Mucosa of descending colon (tissue), 3 donors: ENCODE results near the gene AFG3L2. TPM values are rescaled to one million over a fixed set of nuclear protein-coding genes. Genes with fewer than 3 reads are reported as not detected.
A peak's percentile ranks its signal among the peaks of the same experiment; 100 is the strongest.

ENCODE experiments used
- ATAC-seq: fragments of 200-7000 bp; cut with Tn5 transposase; one replicate; pipeline ENCODE4 v1.9.1; 2020; ENCODE audit warnings: mild to moderate bottlenecking, moderate library complexity
- DNase-seq, 3 donors: peaks; one replicate each; pipeline ENCODE4 v3.0.0-alpha.2; 2020
- H3K36me3 ChIP-seq: fragments of 200-600 bp; one replicate; pipeline ENCODE4 v1.8.0; 2021; ENCODE audit warnings: low read depth, mild to moderate bottlenecking
- H3K4me1 ChIP-seq: fragments of 200-600 bp; one replicate; pipeline ENCODE4 v1.8.0; 2021; ENCODE audit warnings: low read depth, mild to moderate bottlenecking
- H3K4me3 ChIP-seq: fragments of 200-600 bp; one replicate; pipeline ENCODE4 v1.8.0; 2021; ENCODE audit warnings: mild to moderate bottlenecking
- H3K9me3 ChIP-seq: fragments of 200-600 bp; one replicate; pipeline ENCODE4 v1.8.0; 2021; ENCODE audit warnings: mild to moderate bottlenecking
- intact Hi-C, 2 donors: fragments of 100-400 bp; cut with DNase I in 1 of 2; cut with micrococcal nuclease in 1 of 2; formaldehyde crosslinking; loops; one replicate each; pipeline versions ENCODE4 v1.11.0 to v1.11.1; 2022; cut with DNase I, micrococcal nuclease
- total RNA-seq, 3 donors: library from RNA; stranded (reverse); fragmentation: NEBNext Ultra II Directional in 2 of 3; extraction: Animal tissue kit (Norgen Biotek cat#: 25700) in 2 of 3; gene quantifications; one replicate each; pipeline versions ENCODE4 v1.2.1 to v1.2.4, GENCODE V29; 2021 to 2023
- TF ChIP-seq, protein P1 (sequence below): fragments of 200-600 bp; IDR thresholded peaks from one replicate; pipeline ENCODE4 v1.8.0; 2022; ENCODE audit warnings: antibody characterized with exemption, mild to moderate bottlenecking
- donor health status: DM: no; HTN: no; CAD: no; lungs with moderate emphysema.
- donor health status: DM: no; HTN: no; CAD: no.
- donor health status: DM: no; HTN: yes; CAD: no.

Gene AFG3L2
- total RNA-seq, 3 donors from 2014 or later: 68.5 to 104 (median 93.1) TPM

- TF ChIP-seq, protein P1, sequence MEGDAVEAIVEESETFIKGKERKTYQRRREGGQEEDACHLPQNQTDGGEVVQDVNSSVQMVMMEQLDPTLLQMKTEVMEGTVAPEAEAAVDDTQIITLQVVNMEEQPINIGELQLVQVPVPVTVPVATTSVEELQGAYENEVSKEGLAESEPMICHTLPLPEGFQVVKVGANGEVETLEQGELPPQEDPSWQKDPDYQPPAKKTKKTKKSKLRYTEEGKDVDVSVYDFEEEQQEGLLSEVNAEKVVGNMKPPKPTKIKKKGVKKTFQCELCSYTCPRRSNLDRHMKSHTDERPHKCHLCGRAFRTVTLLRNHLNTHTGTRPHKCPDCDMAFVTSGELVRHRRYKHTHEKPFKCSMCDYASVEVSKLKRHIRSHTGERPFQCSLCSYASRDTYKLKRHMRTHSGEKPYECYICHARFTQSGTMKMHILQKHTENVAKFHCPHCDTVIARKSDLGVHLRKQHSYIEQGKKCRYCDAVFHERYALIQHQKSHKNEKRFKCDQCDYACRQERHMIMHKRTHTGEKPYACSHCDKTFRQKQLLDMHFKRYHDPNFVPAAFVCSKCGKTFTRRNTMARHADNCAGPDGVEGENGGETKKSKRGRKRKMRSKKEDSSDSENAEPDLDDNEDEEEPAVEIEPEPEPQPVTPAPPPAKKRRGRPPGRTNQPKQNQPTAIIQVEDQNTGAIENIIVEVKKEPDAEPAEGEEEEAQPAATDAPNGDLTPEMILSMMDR: no peak
- no peak overlapping the region for H3K4me3 ChIP-seq
- ATAC-seq (no peak), DNase-seq (no peak)
- peaks cover 4% of the 10 kb centered on the region for H3K9me3 ChIP-seq
- H3K4me1 ChIP-seq: peaks cover 10% of the 10 kb centered on the region
- H3K36me3 ChIP-seq: no peaks in the 10 kb centered on the region
- intact Hi-C loops: no loop called here
Measured at GRCh38 chr18:12310762-12311161, 66.3 kb downstream of the AFG3L2 start.

GRCh38 chr18:12309683-12310198 is 67.3 kb downstream of the AFG3L2 start:
- Histone ChIP-seq H3K4me1 (peaks cover 10% of the 10 kb centered on the region), H3K9me3 (peaks cover 4% of the 10 kb centered on the region), H3K4me3 (no peak overlapping the region), H3K36me3 (no peaks in the 10 kb centered on the region)
- intact Hi-C loops: no loop called here
- ATAC-seq (no peak), DNase-seq (no peak)
- TF ChIP-seq, protein P1: no peak

DNA sequence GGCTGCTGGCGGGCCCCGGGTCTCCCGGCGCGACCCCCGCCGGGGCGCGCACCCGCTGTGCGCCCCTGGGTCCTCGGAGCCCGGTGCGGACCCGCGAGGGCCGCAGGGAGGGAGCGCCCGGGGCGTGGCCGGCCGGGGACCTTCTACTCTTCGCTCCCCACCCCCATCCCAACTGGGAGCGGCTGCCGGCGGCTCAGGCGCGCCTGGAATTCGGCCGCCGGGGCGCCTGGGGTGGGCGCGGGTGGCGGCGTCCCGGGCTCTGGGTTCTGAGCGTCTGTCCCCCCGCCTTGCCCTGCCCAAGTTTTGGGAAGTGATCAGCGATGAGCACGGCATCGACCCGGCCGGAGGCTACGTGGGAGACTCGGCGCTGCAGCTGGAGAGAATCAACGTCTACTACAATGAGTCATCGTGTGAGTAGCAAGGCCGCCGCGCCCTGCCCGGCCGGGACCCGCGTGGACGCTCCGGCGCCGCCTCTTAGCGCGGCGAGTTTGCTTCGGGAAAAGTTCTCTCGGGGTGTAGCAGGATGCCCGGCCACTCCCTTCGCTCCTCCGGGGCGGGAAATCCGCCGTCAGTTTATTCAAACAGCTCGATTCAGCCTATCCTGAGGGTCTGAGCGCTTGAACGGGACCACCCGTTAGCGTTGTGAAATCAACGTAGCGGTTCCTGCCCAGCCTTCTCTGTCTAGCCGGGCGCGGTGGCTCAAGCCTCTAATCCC is 68.5 kb downstream of the AFG3L2 start:
- Histone ChIP-seq H3K4me1 (peaks cover 10% of the 10 kb centered on the region), H3K36me3 (no peaks in the 10 kb centered on the region), H3K4me3 (peak overlapping the region; percentile 17), H3K9me3 (peaks cover 4% of the 10 kb centered on the region)
- intact Hi-C loops: no loop called here
- ATAC-seq: peak; percentile 83
- TF ChIP-seq, protein P1: no peak
- DNase-seq: peak; percentile 69 to 83 (median 78)

DNA sequence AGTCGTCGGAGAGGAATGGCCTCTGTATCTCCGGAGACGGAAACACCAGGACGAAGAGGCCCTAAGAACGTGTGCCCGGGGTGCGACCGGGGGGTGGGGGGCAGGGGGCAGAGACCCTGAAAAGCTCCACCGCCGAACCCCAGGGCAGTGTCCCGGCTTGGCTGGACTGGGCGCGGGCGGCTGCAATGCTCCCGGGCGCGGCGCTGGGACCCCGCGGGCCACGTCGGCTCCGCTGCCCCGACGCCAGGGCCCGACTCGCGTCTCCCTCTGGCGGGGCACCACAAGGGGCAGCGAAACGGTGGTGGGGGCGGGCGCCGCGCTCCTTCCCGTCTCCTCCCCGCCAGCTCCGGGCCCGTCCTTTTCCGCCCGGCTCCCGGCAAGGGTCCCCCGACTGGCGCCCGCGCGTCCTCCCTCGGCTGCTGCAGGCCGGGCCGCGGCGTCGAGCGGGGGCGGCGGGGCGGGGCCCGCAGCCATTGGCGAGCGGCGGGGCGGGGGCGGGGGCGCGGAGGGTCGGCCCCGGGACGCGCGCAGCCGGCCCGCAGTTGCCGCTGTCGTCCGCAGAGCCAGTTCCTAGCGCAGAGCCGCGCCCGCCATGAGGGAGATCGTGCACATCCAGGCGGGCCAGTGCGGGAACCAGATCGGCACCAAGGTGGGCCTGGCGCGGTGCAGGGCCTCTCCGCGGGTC is 69.2 kb downstream of the AFG3L2 start, which contains the start of gene TUBB6:
TSS of gene TUBB6 (plus strand) at position 541 of the 685 bp plus-strand sequence. CDS start at position 593, 52 bp downstream.
- DNase-seq (peak; percentile 42 to 73 (median 62)), ATAC-seq (peak; percentile 63)
- intact Hi-C loops: no loop called here
- H3K4me3 ChIP-seq: peak within 1 kb of the TSS; percentile 17
- no peaks in the 10 kb centered on the region for H3K36me3 ChIP-seq
- TF ChIP-seq, protein P1: no peak
- H3K4me1 ChIP-seq: peaks cover 10% of the 10 kb centered on the region
- peaks cover 4% of the 10 kb centered on the region for H3K9me3 ChIP-seq

- DNase-seq: peak in 2 of 3 donors; percentile 41 to 42
- ATAC-seq: peak; percentile 22
- Histone ChIP-seq H3K4me1 (peaks cover 10% of the 10 kb centered on the region), H3K9me3 (peaks cover 2% of the 10 kb centered on the region), H3K36me3 (no peaks in the 10 kb centered on the region), H3K4me3 (no peak overlapping the region)
- TF ChIP-seq, protein P1: no peak
- intact Hi-C loops: no loop called here
Measured at GRCh38 chr18:12306752-12307700, 70.0 kb downstream of the AFG3L2 start.
